Astrocyte (in vitro differentiated cells and primary cell): ENCODE data around the gene NFKB1. TPM values are rescaled to one million over a fixed set of nuclear protein-coding genes. Genes with fewer than 3 reads are reported as not detected.

ENCODE experiments used
- DNase-seq: peaks from one replicate; pipeline ENCODE4 v3.0.0-alpha.2; 2010; ENCODE audit warnings: low read depth
- FAIRE-seq: peaks from 2 replicates; lab custom pipeline; 2011; peaks lifted over from hg19 to GRCh38; lab: Jason Lieb, UNC
- H2AFZ ChIP-seq: 2 replicates; pipeline ENCODE4 v1.6.0; 2012; ENCODE audit warnings: low read depth, low read length, inconsistent platforms
- H3K27ac ChIP-seq: 2 replicates; pipeline ENCODE4 v1.5.1; 2011; ENCODE audit warnings: low read depth, low read length, inconsistent platforms
- H3K27me3 ChIP-seq: 2 replicates; pipeline ENCODE4 v1.6.0; 2011; ENCODE audit warnings: low read length, inconsistent platforms; ENCODE audit not compliant: insufficient read depth
- H3K36me3 ChIP-seq: 2 replicates; pipeline ENCODE4 v1.5.1; 2011; ENCODE audit warnings: low read length, inconsistent platforms; ENCODE audit not compliant: insufficient read depth
- H3K4me1 ChIP-seq: 2 replicates; pipeline ENCODE4 v1.5.1; 2011; ENCODE audit warnings: low read length, inconsistent platforms; ENCODE audit not compliant: insufficient read depth
- H3K4me2 ChIP-seq: 2 replicates; pipeline ENCODE4 v1.6.0; 2012; ENCODE audit warnings: low read length, inconsistent platforms
- H3K4me3 ChIP-seq: 2 replicates; pipeline ENCODE4 v1.5.1; 2011; ENCODE audit warnings: low read depth, mild to moderate bottlenecking, low read length, inconsistent platforms; ENCODE audit not compliant: insufficient read depth
- H3K79me2 ChIP-seq: 2 replicates; pipeline ENCODE4 v1.6.0; 2012; ENCODE audit warnings: mild to moderate bottlenecking, low read length, inconsistent platforms; ENCODE audit not compliant: insufficient read depth
- H3K9ac ChIP-seq: 2 replicates; pipeline ENCODE4 v1.6.0; 2012; ENCODE audit warnings: mild to moderate bottlenecking, low read length, inconsistent platforms
- H3K9me3 ChIP-seq: 2 replicates; pipeline ENCODE4 v1.5.1; 2012; ENCODE audit warnings: low read depth, mild to moderate bottlenecking, low read length, inconsistent platforms; ENCODE audit not compliant: insufficient read depth
- H4K20me1 ChIP-seq: 2 replicates; pipeline ENCODE4 v1.6.0; 2012; ENCODE audit warnings: low read length, inconsistent platforms; ENCODE audit not compliant: insufficient read depth
- H3K27ac Mint-ChIP-seq: one replicate; pipeline ENCODE4 v1.8.0; 2021; ENCODE audit warnings: mild to moderate bottlenecking, mixed read lengths; ENCODE audit not compliant: unreplicated experiment
- H3K27me3 Mint-ChIP-seq: one replicate; pipeline ENCODE4 v1.8.0; 2021; ENCODE audit warnings: low read depth, mixed read lengths; ENCODE audit not compliant: unreplicated experiment
- H3K36me3 Mint-ChIP-seq: one replicate; pipeline ENCODE4 v1.8.0; 2021; ENCODE audit warnings: low read depth, mixed read lengths; ENCODE audit not compliant: unreplicated experiment
- H3K4me1 Mint-ChIP-seq: one replicate; pipeline ENCODE4 v1.8.0; 2021; ENCODE audit warnings: low read depth, mixed read lengths; ENCODE audit not compliant: unreplicated experiment
- H3K4me3 Mint-ChIP-seq: one replicate; pipeline ENCODE4 v1.8.0; 2021; ENCODE audit warnings: mild to moderate bottlenecking, moderate library complexity, mixed read lengths; ENCODE audit not compliant: unreplicated experiment
- H3K9me3 Mint-ChIP-seq: one replicate; pipeline ENCODE4 v1.8.0; 2021; ENCODE audit warnings: mild to moderate bottlenecking, mixed read lengths; ENCODE audit not compliant: unreplicated experiment
- EZH2 ChIP-seq: IDR thresholded peaks from 2 replicates; pipeline ENCODE4 v1.6.1; 2012; ENCODE audit warnings: mild to moderate bottlenecking, low read length, inconsistent platforms; ENCODE audit not compliant: insufficient read depth
- total RNA-seq: library from RNA; stranded (reverse); gene quantifications from 2 replicates; pipeline ENCODE4 v1.2.1, GENCODE V29; 2021
- TF ChIP-seq, protein P1 (sequence below): IDR thresholded peaks from 2 replicates; pipeline ENCODE4 v1.5.1; 2011; ENCODE audit warnings: low read depth, mild to moderate bottlenecking, inconsistent platforms, low read length, moderate library complexity; ENCODE audit not compliant: insufficient read depth

NFKB1 gene
- total RNA-seq, 1 donor from 2014 or later, result 19.9 TPM

DNA sequence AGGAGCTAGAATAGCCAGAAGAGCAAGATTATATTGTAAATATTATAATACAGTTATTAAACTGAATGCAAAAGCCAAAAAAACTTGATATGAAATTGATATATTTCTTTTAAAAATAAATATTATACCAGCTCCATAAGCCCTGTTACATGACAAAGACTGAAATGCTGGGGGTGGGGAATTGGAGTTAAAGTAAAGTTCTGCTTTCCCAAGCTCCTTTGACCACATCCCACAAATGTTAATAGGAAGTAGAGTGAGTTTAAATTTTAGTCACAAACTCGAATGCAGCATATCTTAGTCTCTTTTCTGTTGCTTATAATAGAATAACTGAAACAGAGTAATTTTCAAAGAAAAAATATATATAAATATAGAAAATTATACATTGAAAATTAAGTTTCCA, 46.9 kb upstream of the NFKB1 start:
- peaks cover 6% of the 10 kb centered on the region for H3K27me3 Mint-ChIP-seq
- H3K9ac ChIP-seq, result no peak overlapping the region
- no peaks in the 10 kb centered on the region for H3K9me3 ChIP-seq
- peaks cover 4% of the 10 kb centered on the region for H3K9me3 Mint-ChIP-seq
- peaks cover 4% of the 10 kb centered on the region for H3K4me1 Mint-ChIP-seq
- H4K20me1 ChIP-seq, result no peaks in the 10 kb centered on the region
- DNase-seq (no peak), FAIRE-seq (no peak)
- H3K27ac ChIP-seq, result no peak overlapping the region
- H3K4me3 Mint-ChIP-seq, result no peak overlapping the region
- no peaks in the 10 kb centered on the region for H3K4me1 ChIP-seq
- H3K27me3 ChIP-seq, result no peaks in the 10 kb centered on the region
- no peaks in the 10 kb centered on the region for H3K36me3 ChIP-seq
- no peaks in the 10 kb centered on the region for H3K79me2 ChIP-seq
- H3K4me2 ChIP-seq, result no peak overlapping the region
- H3K27ac Mint-ChIP-seq, result no peak overlapping the region
- no peak overlapping the region for H3K4me3 ChIP-seq
- TF ChIP-seq, protein P1, sequence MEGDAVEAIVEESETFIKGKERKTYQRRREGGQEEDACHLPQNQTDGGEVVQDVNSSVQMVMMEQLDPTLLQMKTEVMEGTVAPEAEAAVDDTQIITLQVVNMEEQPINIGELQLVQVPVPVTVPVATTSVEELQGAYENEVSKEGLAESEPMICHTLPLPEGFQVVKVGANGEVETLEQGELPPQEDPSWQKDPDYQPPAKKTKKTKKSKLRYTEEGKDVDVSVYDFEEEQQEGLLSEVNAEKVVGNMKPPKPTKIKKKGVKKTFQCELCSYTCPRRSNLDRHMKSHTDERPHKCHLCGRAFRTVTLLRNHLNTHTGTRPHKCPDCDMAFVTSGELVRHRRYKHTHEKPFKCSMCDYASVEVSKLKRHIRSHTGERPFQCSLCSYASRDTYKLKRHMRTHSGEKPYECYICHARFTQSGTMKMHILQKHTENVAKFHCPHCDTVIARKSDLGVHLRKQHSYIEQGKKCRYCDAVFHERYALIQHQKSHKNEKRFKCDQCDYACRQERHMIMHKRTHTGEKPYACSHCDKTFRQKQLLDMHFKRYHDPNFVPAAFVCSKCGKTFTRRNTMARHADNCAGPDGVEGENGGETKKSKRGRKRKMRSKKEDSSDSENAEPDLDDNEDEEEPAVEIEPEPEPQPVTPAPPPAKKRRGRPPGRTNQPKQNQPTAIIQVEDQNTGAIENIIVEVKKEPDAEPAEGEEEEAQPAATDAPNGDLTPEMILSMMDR, result no peak
- TF ChIP-seq EZH2, result no peak
- H3K36me3 Mint-ChIP-seq, result no peaks in the 10 kb centered on the region
- no peak overlapping the region for H2AFZ ChIP-seq

DNA sequence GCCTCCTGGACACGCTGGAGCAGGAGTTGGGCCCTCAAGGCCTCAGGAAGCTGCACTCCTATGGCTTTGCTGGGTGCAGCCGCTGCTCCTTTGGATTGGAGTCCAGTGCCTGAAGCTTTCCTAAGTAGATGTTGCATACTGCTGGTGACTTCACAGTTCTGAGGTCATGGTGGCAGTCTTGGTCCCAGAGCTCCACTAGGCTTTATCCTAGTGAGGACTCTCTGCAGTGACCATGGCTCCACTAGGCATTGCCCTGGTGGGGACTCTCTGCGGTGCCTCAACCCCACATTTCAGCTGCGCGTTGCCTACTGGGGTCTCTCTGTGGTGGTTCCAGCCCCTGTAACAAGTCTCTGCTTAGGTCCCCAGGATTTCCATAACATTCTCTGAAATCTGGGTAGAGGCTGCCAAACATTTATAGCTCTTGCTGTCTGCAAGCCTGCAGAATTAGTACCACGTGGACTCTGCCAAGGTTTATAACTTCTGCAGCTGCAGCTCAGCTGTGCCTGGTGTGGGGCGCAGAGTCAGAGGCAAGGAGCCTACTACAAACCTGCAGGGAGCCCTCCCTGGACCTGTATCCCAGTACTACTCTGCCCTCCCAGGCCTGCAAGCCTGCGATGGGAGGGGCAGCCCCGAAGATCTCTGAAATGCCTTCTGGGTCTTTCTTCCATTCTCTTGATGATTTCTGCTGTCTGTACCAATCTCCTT, 46.0 kb upstream of the NFKB1 start:
- no peak overlapping the region for H3K4me3 Mint-ChIP-seq
- no peak overlapping the region for H3K4me3 ChIP-seq

More for the DNA sequence above, 46.0 kb upstream of the NFKB1 start:
- Histone ChIP-seq H3K4me1 (no peaks in the 10 kb centered on the region), H3K9ac (no peak overlapping the region), H3K9me3 (no peaks in the 10 kb centered on the region), H3K27me3 (no peaks in the 10 kb centered on the region), H3K4me2 (no peak overlapping the region), H4K20me1 (no peaks in the 10 kb centered on the region), H3K36me3 (no peaks in the 10 kb centered on the region), H2AFZ (no peak overlapping the region), H3K27ac (no peak overlapping the region), H3K79me2 (no peaks in the 10 kb centered on the region)
- DNase-seq (no peak), FAIRE-seq (no peak)
- TF ChIP-seq, protein P1, result no peak
- no peak for TF ChIP-seq EZH2
- Mint-ChIP-seq H3K4me1 (peaks cover 4% of the 10 kb centered on the region), H3K27me3 (peaks cover 6% of the 10 kb centered on the region), H3K9me3 (peaks cover 8% of the 10 kb centered on the region), H3K27ac (no peak overlapping the region), H3K36me3 (no peaks in the 10 kb centered on the region)
